ENCODE measurements around the gene TNFRSF1A. TPM values are rescaled to one million over a fixed set of nuclear protein-coding genes. Genes with fewer than 3 reads are reported as not detected.

The TNFRSF1A gene
- total RNA-seq, 1 donor from 2014 or later: 271 TPM

DNA sequence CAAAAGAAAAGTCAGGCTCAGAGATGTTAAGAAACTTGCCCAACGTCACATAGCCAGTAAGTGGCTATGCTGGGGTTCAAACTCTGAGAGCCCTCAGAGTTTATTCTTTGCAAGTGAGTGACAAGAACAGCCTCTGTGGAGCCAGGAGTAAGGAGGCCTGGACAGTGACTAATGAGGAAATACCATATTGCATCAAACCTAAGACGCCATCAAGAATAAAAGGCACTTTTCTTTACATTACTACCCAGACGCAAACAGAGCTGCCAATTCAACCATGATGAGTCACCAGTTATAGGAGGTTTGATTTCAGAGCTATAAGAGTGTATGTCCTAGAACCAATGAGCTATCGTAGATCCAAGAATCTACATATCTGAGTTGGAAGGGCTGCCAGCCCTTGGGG is 9.4 kb downstream of the TNFRSF1A start:
- DNase-seq (ENCODE audit: extremely low spot score in 2 of 2): no peak
- no peaks in the 10 kb centered on the region for H3K9me3 ChIP-seq
- TF ChIP-seq, protein P1, sequence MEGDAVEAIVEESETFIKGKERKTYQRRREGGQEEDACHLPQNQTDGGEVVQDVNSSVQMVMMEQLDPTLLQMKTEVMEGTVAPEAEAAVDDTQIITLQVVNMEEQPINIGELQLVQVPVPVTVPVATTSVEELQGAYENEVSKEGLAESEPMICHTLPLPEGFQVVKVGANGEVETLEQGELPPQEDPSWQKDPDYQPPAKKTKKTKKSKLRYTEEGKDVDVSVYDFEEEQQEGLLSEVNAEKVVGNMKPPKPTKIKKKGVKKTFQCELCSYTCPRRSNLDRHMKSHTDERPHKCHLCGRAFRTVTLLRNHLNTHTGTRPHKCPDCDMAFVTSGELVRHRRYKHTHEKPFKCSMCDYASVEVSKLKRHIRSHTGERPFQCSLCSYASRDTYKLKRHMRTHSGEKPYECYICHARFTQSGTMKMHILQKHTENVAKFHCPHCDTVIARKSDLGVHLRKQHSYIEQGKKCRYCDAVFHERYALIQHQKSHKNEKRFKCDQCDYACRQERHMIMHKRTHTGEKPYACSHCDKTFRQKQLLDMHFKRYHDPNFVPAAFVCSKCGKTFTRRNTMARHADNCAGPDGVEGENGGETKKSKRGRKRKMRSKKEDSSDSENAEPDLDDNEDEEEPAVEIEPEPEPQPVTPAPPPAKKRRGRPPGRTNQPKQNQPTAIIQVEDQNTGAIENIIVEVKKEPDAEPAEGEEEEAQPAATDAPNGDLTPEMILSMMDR (IDR thresholded peaks at IDR 0.05): no peak
- no peak for TF ChIP-seq POLR2AphosphoS5 (IDR thresholded peaks at IDR 0.05; ENCODE audit: insufficient read depth in 1 of 2, low read depth in 1 of 2)
- TF ChIP-seq POLR2A (IDR thresholded peaks at IDR 0.05): no peak
- peaks cover 0 to 66% of the 10 kb centered on the region in 2 donors for H3K36me3 ChIP-seq
- peaks cover 55% of the 10 kb centered on the region for H3K4me1 ChIP-seq
- no peak overlapping the region for H3K4me3 ChIP-seq
- intact Hi-C loops (cut with DNase I): loop anchor here (5.0 kb wide), 1 partner anchor 130 kb away; no protein-coding TSS in a partner anchor
- H3K27ac ChIP-seq: peak overlapping the region; percentile 2
- H3K27me3 ChIP-seq: no peaks in the 10 kb centered on the region

DNA sequence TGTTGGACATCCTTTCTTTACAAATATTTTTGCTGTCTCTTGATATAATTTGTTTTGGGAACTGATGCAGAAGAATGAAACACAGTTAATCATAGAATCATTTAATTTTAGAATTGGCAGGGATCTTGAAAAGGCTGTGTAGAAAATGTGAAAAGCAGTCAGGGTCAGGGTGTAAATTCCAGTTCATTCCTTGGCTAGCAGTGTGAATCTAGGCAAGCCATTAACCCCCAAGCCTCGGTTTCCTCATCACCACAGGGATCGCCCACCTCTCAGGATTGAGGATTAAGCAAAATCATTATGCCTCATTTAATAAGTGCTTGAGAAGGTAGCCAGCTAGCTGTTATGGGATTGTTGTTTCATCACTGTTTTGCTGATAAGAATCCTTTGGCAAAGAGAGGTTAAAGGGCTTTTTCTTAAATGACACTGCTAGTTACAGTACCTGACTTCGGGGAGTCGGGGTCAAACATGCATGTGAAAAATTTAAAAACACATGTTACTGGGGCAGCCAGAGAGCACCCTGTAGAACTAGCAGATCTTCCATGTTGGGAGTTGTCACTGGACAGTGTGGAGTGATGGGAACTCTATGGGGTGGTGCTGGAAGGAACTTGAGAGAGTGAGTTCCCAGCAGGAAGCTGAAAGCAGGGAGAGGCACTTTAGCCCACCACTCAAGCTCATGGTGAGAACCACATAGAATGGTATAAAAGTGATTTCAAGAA is 10.7 kb downstream of the TNFRSF1A start:
- Histone ChIP-seq H3K27me3 (no peaks in the 10 kb centered on the region), H3K9me3 (no peaks in the 10 kb centered on the region), H3K4me3 (no peak overlapping the region), H3K4me1 (peaks cover 59% of the 10 kb centered on the region), H3K36me3 (peaks cover 0 to 66% of the 10 kb centered on the region in 2 donors), H3K27ac (peak overlapping the region; percentile 38)
- DNase-seq (ENCODE audit: extremely low spot score in 2 of 2): no peak
- intact Hi-C loops (cut with DNase I): loop anchor here (5.0 kb wide), 1 partner anchor 131 kb away; no protein-coding TSS in a partner anchor
- TF ChIP-seq, protein P1 (IDR thresholded peaks at IDR 0.05): no peak
- no peak for TF ChIP-seq POLR2A (IDR thresholded peaks at IDR 0.05)
- no peak for TF ChIP-seq POLR2AphosphoS5 (IDR thresholded peaks at IDR 0.05; ENCODE audit: insufficient read depth in 1 of 2, low read depth in 1 of 2)

DNA sequence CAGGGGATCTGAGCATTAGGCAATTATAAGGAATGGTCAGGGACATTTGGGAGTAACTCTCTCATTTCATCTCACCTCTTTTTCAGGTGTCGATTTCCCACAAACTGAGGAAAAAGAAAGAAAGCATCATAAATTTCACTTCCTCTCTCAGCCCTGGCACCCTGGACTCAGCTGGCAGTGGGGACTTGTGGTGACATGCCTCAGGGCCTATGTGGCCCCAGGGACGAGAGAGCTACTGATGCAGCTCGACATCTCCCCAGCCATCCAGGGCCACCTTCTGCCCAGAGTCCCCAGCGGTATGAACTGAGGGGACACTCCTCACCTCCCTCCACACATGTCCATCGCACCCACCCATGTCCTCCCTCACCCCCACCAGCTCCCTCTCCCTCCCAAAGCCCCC is 11.7 kb downstream of the TNFRSF1A start:
- Histone ChIP-seq H3K4me3 (no peak overlapping the region), H3K27me3 (no peaks in the 10 kb centered on the region), H3K36me3 (peaks cover 0 to 66% of the 10 kb centered on the region in 2 donors), H3K27ac (peak overlapping the region; percentile 38), H3K9me3 (no peaks in the 10 kb centered on the region), H3K4me1 (peaks cover 60% of the 10 kb centered on the region)
- DNase-seq (ENCODE audit: extremely low spot score in 2 of 2): no peak
- TF ChIP-seq POLR2A (IDR thresholded peaks at IDR 0.05) (no peak), POLR2AphosphoS5 (IDR thresholded peaks at IDR 0.05; ENCODE audit: insufficient read depth in 1 of 2, low read depth in 1 of 2) (no peak)
- TF ChIP-seq, protein P1 (IDR thresholded peaks at IDR 0.05): no peak
- intact Hi-C loops (cut with DNase I): loop anchor here (5.0 kb wide), 1 partner anchor 132 kb away; no protein-coding TSS in a partner anchor

DNA sequence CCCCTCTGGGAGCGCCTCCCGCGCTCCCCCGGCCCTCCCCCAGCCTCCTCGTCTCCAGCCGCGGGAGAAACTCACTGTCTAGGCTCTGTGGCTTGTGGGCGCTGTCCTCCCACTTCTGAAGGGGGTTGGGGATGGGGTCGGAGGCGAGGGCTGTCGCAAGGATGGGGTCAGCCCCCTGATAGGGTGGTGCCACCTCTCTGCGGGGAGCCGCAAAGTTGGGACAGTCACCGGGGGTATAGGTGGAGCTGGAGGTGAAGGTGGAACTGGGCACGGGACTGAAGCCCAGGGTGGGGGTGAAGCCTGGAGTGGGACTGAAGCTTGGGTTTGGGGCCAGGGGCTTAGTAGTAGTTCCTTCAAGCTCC is 12.2 kb downstream of the TNFRSF1A start:
- TF ChIP-seq, protein P1 (IDR thresholded peaks at IDR 0.05): no peak
- TF ChIP-seq POLR2A (IDR thresholded peaks at IDR 0.05) (no peak), POLR2AphosphoS5 (IDR thresholded peaks at IDR 0.05; ENCODE audit: insufficient read depth in 1 of 2, low read depth in 1 of 2) (no peak)
- Histone ChIP-seq H3K36me3 (peaks cover 0 to 66% of the 10 kb centered on the region in 2 donors), H3K4me1 (peaks cover 60% of the 10 kb centered on the region), H3K27ac (peak overlapping the region; percentile 7), H3K27me3 (no peaks in the 10 kb centered on the region), H3K4me3 (no peak overlapping the region), H3K9me3 (no peaks in the 10 kb centered on the region)
- DNase-seq (ENCODE audit: extremely low spot score in 2 of 2): no peak
- intact Hi-C loops (cut with DNase I): loop anchor here (5.0 kb wide), 2 partner anchors 133 to 223 kb away; no protein-coding TSS in a partner anchor
